GM12875 (cell line): ENCODE data around the gene ATRAID.

Experiments
- H3K4me3 ChIP-seq: one replicate; pipeline ENCODE4 v1.5.1; 2011; ENCODE audit warnings: low read depth, low read length, control low read depth
- CTCF ChIP-seq: IDR thresholded peaks from 2 replicates; pipeline ENCODE4 v1.5.1; 2011; ENCODE audit warnings: low read depth, mild to moderate bottlenecking, control low read depth, inconsistent platforms, low read length, moderate library complexity, borderline replicate concordance; ENCODE audit not compliant: insufficient read depth

Gene ATRAID

GRCh38 chr2:27238976-27239375 is 27.1 kb downstream of the ATRAID start:
- H3K4me3 ChIP-seq = no peak overlapping the region
- TF ChIP-seq CTCF = no peak

- TF ChIP-seq CTCF = no peak
- H3K4me3 ChIP-seq = no peak overlapping the region
These were observed 28.6 kb downstream of the ATRAID start for GRCh38 chr2:27240406-27240805.

- no peak for TF ChIP-seq CTCF
- no peak overlapping the region for H3K4me3 ChIP-seq
These were observed 30.1 kb downstream of the ATRAID start for GRCh38 chr2:27241761-27242613.

- no peak overlapping the region for H3K4me3 ChIP-seq
- TF ChIP-seq CTCF = no peak
These were observed 30.7 kb downstream of the ATRAID start for GRCh38 chr2:27242614-27242951.

GRCh38 chr2:27243391-27244130 is 31.7 kb downstream of the ATRAID start:
- H3K4me3 ChIP-seq = no peak overlapping the region
- no peak for TF ChIP-seq CTCF

GRCh38 chr2:27245116-27245515 is 33.3 kb downstream of the ATRAID start:
- no peak for TF ChIP-seq CTCF
- H3K4me3 ChIP-seq = no peak overlapping the region

- no peak for TF ChIP-seq CTCF
- H3K4me3 ChIP-seq = no peak overlapping the region
These were observed 33.8 kb downstream of the ATRAID start for GRCh38 chr2:27245626-27246025.
